H7 (cell line): ENCODE results near the gene PAFAH1B1. TPM values are rescaled to one million over a fixed set of nuclear protein-coding genes. Genes with fewer than 3 reads are reported as not detected.
"Not testable (repeated sequence)": the region's sequence is repeated elsewhere in the genome, so short reads cannot be mapped to it uniquely, and the experiment has no call there.

ENCODE experiments used
- DNase-seq: peaks from one replicate; pipeline ENCODE4 v3.0.0; 2012
- H3K27me3 ChIP-seq: 2 replicates; pipeline ENCODE4 v1.6.0; 2011; ENCODE audit warnings: mild to moderate bottlenecking, low read length; ENCODE audit not compliant: control insufficient read depth, insufficient read depth
- H3K36me3 ChIP-seq: replicated peaks from 2 replicates; pipeline ENCODE4 v1.5.1; 2011; ENCODE audit warnings: low read length; ENCODE audit not compliant: control insufficient read depth, insufficient read depth
- H3K4me3 ChIP-seq: 2 replicates; pipeline ENCODE4 v1.5.1; 2011; ENCODE audit warnings: low read depth, mild to moderate bottlenecking, control low read depth, low read length, moderate library complexity; ENCODE audit not compliant: insufficient read depth
- total RNA-seq: library from RNA; depleted of rRNA; stranded (reverse); fragments of >200 nt; shearing (Covaris generic); gene quantifications from 2 replicates; pipeline ENCODE4 v1.2.3, GENCODE V29; 2014

Gene PAFAH1B1
- total RNA-seq, 1 experiment from 2014 or later, result 79.6 TPM

- no peaks in the 10 kb centered on the region; the same call in 1 of the 2 replicates for H3K36me3 ChIP-seq
- no peak for DNase-seq
- no peak overlapping the region for H3K4me3 ChIP-seq
- no peaks in the 10 kb centered on the region for H3K27me3 ChIP-seq
Measured at GRCh38 chr17:2636169-2636930, 42.9 kb downstream of the PAFAH1B1 start.

GRCh38 chr17:2637422-2637821 lies 44.0 kb downstream of the PAFAH1B1 start:
- no peak for DNase-seq
- Histone ChIP-seq H3K36me3 (no peaks in the 10 kb centered on the region; the same call in 1 of the 2 replicates), H3K27me3 (no peaks in the 10 kb centered on the region), H3K4me3 (no peak overlapping the region)

DNA sequence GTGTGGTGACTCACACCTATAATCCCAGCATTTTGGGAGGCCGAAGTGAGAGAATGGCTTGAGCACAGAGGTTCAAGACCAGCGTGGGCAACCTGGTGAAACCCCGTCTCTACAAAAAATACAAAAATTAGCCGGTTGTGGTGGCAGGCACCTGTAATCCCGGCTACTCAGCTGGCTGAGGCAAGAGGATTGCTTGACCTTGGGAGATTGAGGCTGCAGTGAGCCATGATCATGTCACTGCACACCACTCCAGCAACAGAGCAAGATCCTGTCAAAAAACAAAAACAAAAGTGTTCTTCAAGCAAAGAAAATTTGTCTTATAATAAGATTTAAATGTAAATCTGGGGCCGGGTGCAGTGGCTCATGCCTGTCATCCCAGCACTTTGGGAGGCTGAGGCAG lies 51.5 kb downstream of the PAFAH1B1 start:
- no peak overlapping the region for H3K4me3 ChIP-seq
- H3K36me3 ChIP-seq, result no peaks in the 10 kb centered on the region; the same call in 1 of the 2 replicates
- DNase-seq, result no peak
- H3K27me3 ChIP-seq, result no peaks in the 10 kb centered on the region

GRCh38 chr17:2647957-2648356 lies 54.5 kb downstream of the PAFAH1B1 start:
- Histone ChIP-seq H3K27me3 (no peaks in the 10 kb centered on the region), H3K36me3 (no peaks in the 10 kb centered on the region), H3K4me3 (no peak overlapping the region)
- DNase-seq, result no peak

- Histone ChIP-seq H3K36me3 (no peaks in the 10 kb centered on the region), H3K27me3 (no peaks in the 10 kb centered on the region), H3K4me3 (no peak overlapping the region)
- DNase-seq, result no peak
Measured at GRCh38 chr17:2649191-2649590, 55.7 kb downstream of the PAFAH1B1 start.

DNA sequence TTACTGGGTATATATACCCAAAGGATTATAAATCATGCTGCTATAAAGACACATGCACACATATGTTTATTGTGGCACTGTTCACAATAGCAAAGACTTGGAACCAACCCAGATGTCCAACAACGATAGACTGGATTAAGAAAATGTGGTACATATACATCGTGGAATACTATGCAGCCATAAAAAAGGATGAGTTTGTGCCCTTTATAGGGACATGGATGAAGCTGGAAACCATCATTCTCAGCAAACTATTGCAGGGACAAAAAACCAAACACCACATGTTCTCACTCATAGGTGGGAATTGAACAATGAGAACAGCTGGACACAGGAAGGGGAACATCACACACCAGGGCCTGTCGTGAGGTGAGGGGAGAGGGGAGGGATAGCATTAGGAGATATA lies 59.5 kb downstream of the PAFAH1B1 start:
- DNase-seq, H3K27me3 ChIP-seq, H3K36me3 ChIP-seq, H3K4me3 ChIP-seq: not testable (repeated sequence)

- Histone ChIP-seq H3K4me3 (no peak overlapping the region), H3K27me3 (no peaks in the 10 kb centered on the region), H3K36me3 (no peaks in the 10 kb centered on the region)
- DNase-seq, result no peak
Measured at GRCh38 chr17:2655546-2655945, 62.1 kb downstream of the PAFAH1B1 start.

- Histone ChIP-seq H3K27me3 (no peaks in the 10 kb centered on the region), H3K36me3 (no peaks in the 10 kb centered on the region), H3K4me3 (no peak overlapping the region)
- DNase-seq, result no peak
Measured at GRCh38 chr17:2656283-2656682, 62.8 kb downstream of the PAFAH1B1 start.

- not testable (repeated sequence) for DNase-seq, H3K27me3 ChIP-seq, H3K36me3 ChIP-seq, H3K4me3 ChIP-seq
Measured at GRCh38 chr17:2659337-2659736, 65.9 kb downstream of the PAFAH1B1 start.

GRCh38 chr17:2660410-2660809 lies 67.0 kb downstream of the PAFAH1B1 start:
- not testable (repeated sequence) for H3K36me3 ChIP-seq, H3K4me3 ChIP-seq, DNase-seq, H3K27me3 ChIP-seq

DNA sequence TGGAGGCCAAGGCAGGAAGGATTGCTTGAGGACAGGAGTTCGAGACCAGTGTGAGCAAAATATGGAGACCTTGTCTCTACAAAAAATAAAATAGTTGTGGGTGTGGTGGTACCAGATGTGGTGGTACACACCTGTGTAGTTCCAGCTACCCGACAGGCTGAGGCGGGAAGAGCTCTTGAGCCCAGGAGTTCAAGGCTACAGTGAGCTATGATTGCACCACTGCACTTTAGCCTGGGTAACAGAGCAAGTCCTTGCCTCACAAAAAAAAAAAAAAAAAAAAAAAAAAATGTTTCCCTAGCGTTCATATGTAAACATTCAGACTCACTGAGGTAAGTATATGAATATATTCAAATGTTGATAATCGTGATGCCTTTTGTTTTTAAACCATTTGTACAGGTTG lies 78.6 kb downstream of the PAFAH1B1 start:
- H3K36me3 ChIP-seq, result peaks cover 14% of the 10 kb centered on the region
- H3K4me3 ChIP-seq, result no peak overlapping the region
- no peak for DNase-seq

GRCh38 chr17:2679247-2679646 lies 85.8 kb downstream of the PAFAH1B1 start:
- not testable (repeated sequence) for H3K4me3 ChIP-seq, H3K27me3 ChIP-seq, DNase-seq
- peaks cover 11% of the 10 kb centered on the region for H3K36me3 ChIP-seq

More for the DNA sequence above, 78.6 kb downstream of the PAFAH1B1 start:
- no peaks in the 10 kb centered on the region for H3K27me3 ChIP-seq

- DNase-seq, result no peak
- no peak overlapping the region for H3K4me3 ChIP-seq
- peaks cover 10% of the 10 kb centered on the region for H3K36me3 ChIP-seq
- no peaks in the 10 kb centered on the region for H3K27me3 ChIP-seq
Measured at GRCh38 chr17:2680961-2681360, 87.5 kb downstream of the PAFAH1B1 start.

- H3K4me3 ChIP-seq, result no peak overlapping the region
- H3K27me3 ChIP-seq, result no peaks in the 10 kb centered on the region
- peaks cover 9% of the 10 kb centered on the region for H3K36me3 ChIP-seq
- no peak for DNase-seq
Measured at GRCh38 chr17:2681650-2682049, 88.2 kb downstream of the PAFAH1B1 start.

DNA sequence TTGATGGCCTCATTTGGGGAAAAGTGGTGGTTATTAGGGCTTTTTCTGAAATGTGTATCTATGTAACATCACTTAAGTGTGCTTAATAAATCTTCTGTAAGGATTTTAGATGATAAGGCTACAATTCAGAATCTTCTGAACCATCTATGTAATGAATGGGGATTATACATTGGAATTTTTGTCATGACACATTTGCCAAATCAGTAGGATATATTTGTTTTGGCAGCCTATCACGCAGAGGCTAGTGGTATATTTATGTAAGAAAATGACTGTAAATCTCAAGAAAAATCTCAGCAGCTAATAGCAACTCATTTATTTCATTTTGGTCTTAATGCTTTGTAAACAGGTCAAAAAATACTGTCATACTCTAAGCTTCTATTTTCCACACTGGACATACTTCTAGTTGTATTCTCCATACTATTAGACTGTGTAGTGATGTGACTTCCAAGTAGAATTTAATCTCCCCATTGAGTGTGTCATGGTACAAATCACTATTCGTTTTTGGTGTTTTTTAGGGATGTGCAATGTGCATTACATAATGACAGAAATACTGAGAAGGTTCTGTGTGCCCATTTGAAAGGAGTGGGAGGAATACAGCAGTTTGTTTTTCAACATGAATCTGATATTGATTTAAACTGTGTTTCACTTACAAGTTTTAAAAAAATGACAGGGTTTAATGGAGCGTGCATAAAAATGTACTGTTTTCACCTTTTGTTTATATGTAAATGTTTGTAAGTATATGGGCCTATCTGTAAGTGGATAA lies 88.9 kb downstream of the PAFAH1B1 start:
- no peak for DNase-seq
- Histone ChIP-seq H3K4me3 (no peak overlapping the region), H3K36me3 (peaks cover 8% of the 10 kb centered on the region), H3K27me3 (no peaks in the 10 kb centered on the region)
